B cell (primary cell): ENCODE results near the gene LRRC37A3. TPM values are rescaled to one million over a fixed set of nuclear protein-coding genes. Genes with fewer than 3 reads are reported as not detected.
"Not testable (repeated sequence)": the region's sequence is repeated elsewhere in the genome, so short reads cannot be mapped to it uniquely, and the experiment has no call there.

Experiments
- ATAC-seq: fragments of 200-7000 bp; cut with Tn5 transposase; one replicate; pipeline ENCODE4 v1.10.0; 2021; ENCODE audit warnings: low read depth, mild to moderate bottlenecking, moderate number of reproducible peaks, moderate library complexity
- CTCF ChIA-PET: fragments of 350-600 bp; sonication (Branson Sonifier 250); formaldehyde crosslinking; loops from one replicate; lab custom pipeline; 2021; ENCODE audit warnings: antibody characterized with exemption, inconsistent platforms; lab: Charles Lee
- POLR2A ChIA-PET: fragments of 350-600 bp; sonication (Branson Sonifier 250); formaldehyde crosslinking; loops from one replicate; lab custom pipeline; 2021; ENCODE audit warnings: antibody characterized with exemption; lab: Charles Lee
- DNase-seq: peaks from one replicate; pipeline ENCODE4 v3.0.0; 2013
- H2AFZ ChIP-seq: 2 replicates; pipeline ENCODE4 v1.6.1; 2012; ENCODE audit warnings: mild to moderate bottlenecking, low read depth, low read length; ENCODE audit not compliant: insufficient read depth, poor library complexity, severe bottlenecking
- H3K27ac ChIP-seq, 2 donors: 1 replicate in 1 of 2; 2 replicates in 1 of 2; pipeline ENCODE4 v1.5.1; 2012 to 2013; ENCODE audit warnings: low read length in 2 of 2, mild to moderate bottlenecking in 2 of 2, moderate library complexity in 1 of 2
- H3K27me3 ChIP-seq, 4 experiments: fragments of 200-600 bp in 1 of 4; sonication (generic) in 1 of 4; replicated peaks in 1 of 4; 1 replicate in 2 of 4; 2 replicates in 2 of 4; pipeline versions ENCODE4 v1.6.1 to v1.7.0; 2013 to 2016; ENCODE audit warnings: low read length in 3 of 4, mild to moderate bottlenecking in 2 of 4, mixed read lengths in 1 of 4, moderate library complexity in 1 of 4; ENCODE audit not compliant: insufficient read depth in 4 of 4, control insufficient read depth in 3 of 4; ENCODE audit errors: control extremely low read depth in 1 of 4
- H3K36me3 ChIP-seq, 2 experiments: replicated peaks in 1 of 2; 1 replicate in 1 of 2; 2 replicates in 1 of 2; pipeline versions ENCODE4 v1.6.1 to v1.7.1; 2013; ENCODE audit warnings: low read length in 1 of 2; ENCODE audit not compliant: insufficient read depth in 2 of 2, control insufficient read depth in 1 of 2; ENCODE audit errors: control extremely low read depth in 1 of 2, extremely low read depth in 1 of 2
- H3K4me1 ChIP-seq, 2 donors: fragments of 200-600 bp in 1 of 2; sonication (generic) in 1 of 2; 1 replicate in 1 of 2; 2 replicates in 1 of 2; pipeline versions ENCODE4 v1.5.1 to v1.6.1; 2013 to 2017; ENCODE audit warnings: low read length in 2 of 2; ENCODE audit not compliant: control insufficient read depth in 2 of 2, insufficient read depth in 2 of 2
- H3K4me2 ChIP-seq: replicated peaks from 2 replicates; pipeline ENCODE3; 2012; ENCODE audit warnings: mild to moderate bottlenecking, low read depth, low read length; ENCODE audit not compliant: poor library complexity, severe bottlenecking
- H3K4me3 ChIP-seq, 5 experiments: fragments of 200-600 bp in 1 of 5; sonication (generic) in 1 of 5; 1 replicate in 3 of 5; 2 replicates in 2 of 5; pipeline versions ENCODE4 v1.5.1 to v1.7.0; 2011 to 2016; ENCODE audit warnings: low read length in 4 of 5, mild to moderate bottlenecking in 4 of 5, low read depth in 2 of 5, control low read depth in 1 of 5, moderate library complexity in 1 of 5; ENCODE audit not compliant: insufficient read depth in 1 of 5; ENCODE audit errors: control extremely low read depth in 1 of 5, extremely low read depth in 1 of 5
- H3K79me2 ChIP-seq: fragments of 200-600 bp; sonication (generic); one replicate; pipeline ENCODE4 v1.6.0; 2016; ENCODE audit warnings: low read length; ENCODE audit not compliant: control insufficient read depth, insufficient read depth
- H3K9ac ChIP-seq: fragments of 200-600 bp; sonication (generic); 2 replicates; pipeline ENCODE4 v1.6.1; 2017; ENCODE audit warnings: mild to moderate bottlenecking, low read length, moderate library complexity
- H3K9me3 ChIP-seq, 3 donors: one replicate each; pipeline versions ENCODE4 v1.6.1 to v1.7.1; 2013; ENCODE audit warnings: low read length in 2 of 3; ENCODE audit not compliant: control insufficient read depth in 2 of 3, insufficient read depth in 1 of 3; ENCODE audit errors: control extremely low read depth in 1 of 3
- H4K20me1 ChIP-seq: 2 replicates; pipeline ENCODE4 v1.6.0; 2012; ENCODE audit warnings: mild to moderate bottlenecking, low read length; ENCODE audit not compliant: insufficient read depth, control insufficient read depth, poor library complexity, severe bottlenecking
- H3K27ac Mint-ChIP-seq: one replicate; pipeline ENCODE4 v1.8.0; 2021; ENCODE audit warnings: mixed read lengths
- H3K27me3 Mint-ChIP-seq: one replicate; pipeline ENCODE4 v1.8.0; 2021; ENCODE audit warnings: mixed read lengths
- H3K4me1 Mint-ChIP-seq: one replicate; pipeline ENCODE4 v1.8.0; 2021; ENCODE audit warnings: mixed read lengths
- H3K4me3 Mint-ChIP-seq: one replicate; pipeline ENCODE4 v1.8.0; 2021; ENCODE audit warnings: mixed read lengths
- H3K9me3 Mint-ChIP-seq: one replicate; pipeline ENCODE4 v1.8.0; 2022; ENCODE audit warnings: mixed read lengths; ENCODE audit not compliant: insufficient read depth
- WGBS: methylation state at CpG from one replicate; pipeline ENCODE4 v1.1.5; 2013; ENCODE audit warnings: missing lambda C conversion rate; ENCODE audit not compliant: insufficient coverage; 5-methylcytosine and 5-hydroxymethylcytosine counted together
- intact Hi-C: fragments of 100-400 bp; cut with micrococcal nuclease; formaldehyde crosslinking; loops from one replicate; pipeline ENCODE4 v1.10.0; 2022
- polyA plus RNA-seq: library from polyadenylated mRNA; depleted of rRNA; stranded (reverse); fragments of >200 nt; gene quantifications from 2 replicates; pipeline ENCODE4 v1.2.3, GENCODE V29; 2012
- total RNA-seq, 2 donors: library from RNA; stranded (reverse); fragments of 120-200 nt in 1 of 2; gene quantifications; 1 replicate in 1 of 2; 2 replicates in 1 of 2; pipeline versions ENCODE4 v1.2.3 to v1.2.4, GENCODE V29; 2013 to 2022
- TF ChIP-seq, protein P1 (sequence below): fragments of 200-600 bp; IDR thresholded peaks from one replicate; pipeline ENCODE4 v1.8.0; 2022; ENCODE audit warnings: antibody characterized with exemption, mild to moderate bottlenecking

LRRC37A3 gene
- total and polyA plus RNA-seq, 2 donors (not counting 1 experiment from before 2014, with no cell fraction given) = 5.3 to 67.2 TPM

DNA sequence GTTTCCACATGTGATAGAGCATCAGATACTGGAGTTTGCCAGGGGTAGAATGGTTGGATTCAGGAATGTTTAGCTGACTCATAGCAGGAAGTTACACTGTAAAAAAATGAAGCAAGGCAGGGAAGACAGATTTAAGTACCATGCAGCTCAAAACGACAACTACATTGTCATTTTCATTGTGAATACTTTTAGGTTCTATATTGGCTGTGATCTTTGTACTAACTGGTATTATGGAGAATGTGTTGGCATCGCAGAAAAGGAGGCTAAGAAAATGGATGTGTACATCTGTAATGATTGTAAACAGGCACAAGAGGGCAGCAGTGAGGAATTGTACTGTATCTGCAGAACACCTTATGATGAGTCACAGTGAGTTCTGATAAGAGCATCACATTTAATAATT lies 8.2 kb upstream of the LRRC37A3 start:
- H2AFZ ChIP-seq, H3K9me3 Mint-ChIP-seq, H3K4me3 ChIP-seq, H3K9ac ChIP-seq, H3K27ac ChIP-seq, H3K36me3 ChIP-seq, H3K27me3 ChIP-seq, H3K4me2 ChIP-seq, H3K9me3 ChIP-seq, H4K20me1 ChIP-seq, H3K79me2 ChIP-seq, H3K27me3 Mint-ChIP-seq, intact Hi-C loops: not testable (repeated sequence)
- peaks cover 19% of the 10 kb centered on the region for H3K4me1 Mint-ChIP-seq
- WGBS = no CpG with 5 or more reads among the region's 2 CpGs
- peak overlapping the region; percentile 66 for H3K27ac Mint-ChIP-seq
- peaks cover 15 to 18% of the 10 kb centered on the region in 2 donors for H3K4me1 ChIP-seq
- ChIA-PET POLR2A (interaction anchor here (0.6 kb wide), 1 partner anchor 196 kb away, joined by 3 read pairs; no protein-coding TSS in a partner anchor), CTCF (interaction anchor here (0.6 to 2.1 kb wide), 8 partner anchors 8 to 270 kb away, joined by 3 to 8 read pairs (median 4); partner anchors contain the start of gene LRRC37A3)
- ATAC-seq = peak; percentile 85
- H3K4me3 Mint-ChIP-seq = peak overlapping the region; percentile 27
- peak; percentile 80 for DNase-seq
- TF ChIP-seq, protein P1, sequence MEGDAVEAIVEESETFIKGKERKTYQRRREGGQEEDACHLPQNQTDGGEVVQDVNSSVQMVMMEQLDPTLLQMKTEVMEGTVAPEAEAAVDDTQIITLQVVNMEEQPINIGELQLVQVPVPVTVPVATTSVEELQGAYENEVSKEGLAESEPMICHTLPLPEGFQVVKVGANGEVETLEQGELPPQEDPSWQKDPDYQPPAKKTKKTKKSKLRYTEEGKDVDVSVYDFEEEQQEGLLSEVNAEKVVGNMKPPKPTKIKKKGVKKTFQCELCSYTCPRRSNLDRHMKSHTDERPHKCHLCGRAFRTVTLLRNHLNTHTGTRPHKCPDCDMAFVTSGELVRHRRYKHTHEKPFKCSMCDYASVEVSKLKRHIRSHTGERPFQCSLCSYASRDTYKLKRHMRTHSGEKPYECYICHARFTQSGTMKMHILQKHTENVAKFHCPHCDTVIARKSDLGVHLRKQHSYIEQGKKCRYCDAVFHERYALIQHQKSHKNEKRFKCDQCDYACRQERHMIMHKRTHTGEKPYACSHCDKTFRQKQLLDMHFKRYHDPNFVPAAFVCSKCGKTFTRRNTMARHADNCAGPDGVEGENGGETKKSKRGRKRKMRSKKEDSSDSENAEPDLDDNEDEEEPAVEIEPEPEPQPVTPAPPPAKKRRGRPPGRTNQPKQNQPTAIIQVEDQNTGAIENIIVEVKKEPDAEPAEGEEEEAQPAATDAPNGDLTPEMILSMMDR = peak; percentile 71

DNA sequence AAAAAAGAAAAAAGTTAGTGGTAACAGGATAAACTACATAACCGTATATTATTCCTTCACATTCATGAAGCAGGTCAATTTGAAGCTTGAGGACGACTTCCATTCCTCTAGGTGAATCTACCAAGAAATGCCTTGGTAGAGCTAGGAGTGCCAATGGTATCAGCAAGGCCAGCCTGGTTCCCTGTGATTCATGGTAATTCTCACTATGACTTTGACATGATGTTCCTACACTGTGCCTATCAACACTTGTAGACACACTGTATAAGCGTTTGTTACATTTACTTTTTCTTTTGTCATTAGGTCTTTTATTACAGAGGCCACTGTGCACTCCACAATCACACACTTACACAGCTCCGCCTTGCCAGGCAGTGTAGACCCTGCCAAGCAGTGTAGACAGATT lies 7.2 kb upstream of the LRRC37A3 start:
- intact Hi-C loops, H3K4me2 ChIP-seq, H4K20me1 ChIP-seq, H2AFZ ChIP-seq, POLR2A ChIA-PET, H3K9me3 ChIP-seq, H3K4me3 ChIP-seq, ATAC-seq, DNase-seq, H3K27me3 ChIP-seq, H3K9ac ChIP-seq, H3K79me2 ChIP-seq, H3K27me3 Mint-ChIP-seq, H3K4me3 Mint-ChIP-seq, H3K27ac ChIP-seq, H3K36me3 ChIP-seq, H3K9me3 Mint-ChIP-seq: not testable (repeated sequence)
- peaks cover 26% of the 10 kb centered on the region for H3K4me1 Mint-ChIP-seq
- peak overlapping the region; percentile 65 for H3K27ac Mint-ChIP-seq
- peaks cover 17 to 21% of the 10 kb centered on the region in 2 donors for H3K4me1 ChIP-seq
- CTCF ChIA-PET = interaction anchor here (0.6 to 2.1 kb wide), 5 partner anchors 34 to 271 kb away, joined by 3 to 8 read pairs (median 3); no protein-coding TSS in a partner anchor
- 80% methylated on average over 1 of the region's 4 CpGs for WGBS

GRCh38 chr17:64925244-64925643 lies 6.0 kb upstream of the LRRC37A3 start:
- 80% methylated on average over 1 of the region's 4 CpGs for WGBS
- H2AFZ ChIP-seq, ATAC-seq, POLR2A ChIA-PET, intact Hi-C loops, H3K36me3 ChIP-seq, H3K9me3 Mint-ChIP-seq, H3K27ac ChIP-seq, H3K27ac Mint-ChIP-seq, H3K4me3 Mint-ChIP-seq, H3K27me3 Mint-ChIP-seq, H4K20me1 ChIP-seq, DNase-seq, H3K4me3 ChIP-seq, H3K4me2 ChIP-seq, H3K79me2 ChIP-seq, H3K9me3 ChIP-seq, H3K9ac ChIP-seq, H3K27me3 ChIP-seq: not testable (repeated sequence)
- peaks cover 35% of the 10 kb centered on the region for H3K4me1 Mint-ChIP-seq
- peaks cover 17 to 22% of the 10 kb centered on the region in 2 donors for H3K4me1 ChIP-seq
- CTCF ChIA-PET = interaction anchor here (1.1 kb wide), 1 partner anchor 13 kb away, joined by 3 read pairs; no protein-coding TSS in a partner anchor
